OCI-LY3 (cell line): Measurements from ENCODE around the gene BRICD5.

Experiments
- EZH2phosphoT487 ChIP-seq: fragments of 200-600 bp; shearing (Covaris generic); IDR thresholded peaks from 2 replicates; pipeline ENCODE4 v1.6.1; 2018; ENCODE audit warnings: antibody characterized with exemption, mixed run types, low read depth
- TF ChIP-seq, protein P1 (sequence below): fragments of 200-600, 300-600 bp; sonication (generic); IDR thresholded peaks from 2 replicates; pipeline ENCODE4 v1.5.1; 2014; ENCODE audit warnings: antibody characterized with exemption, low read length, low read depth

DNA sequence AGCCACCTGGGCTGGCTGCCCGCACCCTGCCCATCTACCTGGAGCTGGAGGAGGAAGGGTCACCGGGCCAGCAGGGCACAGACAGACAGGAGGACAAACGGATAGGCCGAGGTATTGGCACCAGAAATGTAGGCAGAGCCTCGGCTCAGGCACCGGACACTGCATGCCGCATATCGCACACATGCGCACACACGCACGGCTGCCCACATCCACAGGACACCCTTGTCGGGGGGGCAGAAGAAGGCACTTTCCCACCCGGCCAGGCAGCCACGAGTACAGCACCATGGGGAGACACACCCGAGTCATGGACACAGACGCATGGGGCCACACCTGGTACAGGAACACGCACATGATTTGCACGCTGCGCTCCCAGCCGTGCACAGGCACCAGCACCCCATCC is 28.7 kb downstream of the BRICD5 start:
- TF ChIP-seq, protein P1, sequence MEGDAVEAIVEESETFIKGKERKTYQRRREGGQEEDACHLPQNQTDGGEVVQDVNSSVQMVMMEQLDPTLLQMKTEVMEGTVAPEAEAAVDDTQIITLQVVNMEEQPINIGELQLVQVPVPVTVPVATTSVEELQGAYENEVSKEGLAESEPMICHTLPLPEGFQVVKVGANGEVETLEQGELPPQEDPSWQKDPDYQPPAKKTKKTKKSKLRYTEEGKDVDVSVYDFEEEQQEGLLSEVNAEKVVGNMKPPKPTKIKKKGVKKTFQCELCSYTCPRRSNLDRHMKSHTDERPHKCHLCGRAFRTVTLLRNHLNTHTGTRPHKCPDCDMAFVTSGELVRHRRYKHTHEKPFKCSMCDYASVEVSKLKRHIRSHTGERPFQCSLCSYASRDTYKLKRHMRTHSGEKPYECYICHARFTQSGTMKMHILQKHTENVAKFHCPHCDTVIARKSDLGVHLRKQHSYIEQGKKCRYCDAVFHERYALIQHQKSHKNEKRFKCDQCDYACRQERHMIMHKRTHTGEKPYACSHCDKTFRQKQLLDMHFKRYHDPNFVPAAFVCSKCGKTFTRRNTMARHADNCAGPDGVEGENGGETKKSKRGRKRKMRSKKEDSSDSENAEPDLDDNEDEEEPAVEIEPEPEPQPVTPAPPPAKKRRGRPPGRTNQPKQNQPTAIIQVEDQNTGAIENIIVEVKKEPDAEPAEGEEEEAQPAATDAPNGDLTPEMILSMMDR: no peak
- TF ChIP-seq EZH2phosphoT487: no peak
